Measurements from ENCODE around the gene LPIN2. TPM values are rescaled to one million over a fixed set of nuclear protein-coding genes. Genes with fewer than 3 reads are reported as not detected.

Gene LPIN2
- total RNA-seq, 1 experiment from 2014 or later: 10.7 TPM

DNA sequence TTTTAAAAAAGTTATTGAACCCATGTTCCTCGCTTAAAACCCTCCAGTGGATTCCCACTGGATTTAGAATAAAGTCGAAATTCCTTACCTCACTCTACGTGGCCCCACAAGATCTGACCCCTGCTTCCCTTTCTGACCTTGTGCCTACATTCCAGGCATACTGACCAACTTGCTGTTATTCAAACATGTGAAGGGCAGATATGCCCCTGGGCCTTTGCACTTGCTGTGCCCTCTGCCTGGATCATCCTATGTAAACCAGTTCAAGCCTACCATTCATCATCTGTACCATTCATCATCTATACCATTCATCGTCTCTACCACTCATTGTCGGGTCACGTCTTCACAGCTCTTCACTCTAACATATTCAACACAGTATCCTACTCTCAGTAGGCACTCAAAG is 41.3 kb upstream of the LPIN2 start:
- DNase-seq (ENCODE audit: low read depth, low spot score): no peak
- no peaks in the 10 kb centered on the region for H4K20me1 ChIP-seq (ENCODE audit: insufficient read depth)
- TF ChIP-seq, protein P1, sequence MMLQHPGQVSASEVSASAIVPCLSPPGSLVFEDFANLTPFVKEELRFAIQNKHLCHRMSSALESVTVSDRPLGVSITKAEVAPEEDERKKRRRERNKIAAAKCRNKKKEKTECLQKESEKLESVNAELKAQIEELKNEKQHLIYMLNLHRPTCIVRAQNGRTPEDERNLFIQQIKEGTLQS (IDR thresholded peaks at IDR 0.05): no peak
- TF ChIP-seq POLR2A (IDR thresholded peaks at IDR 0.05; ENCODE audit: borderline replicate concordance, extremely low read depth, insufficient read depth, insufficient read length): no peak
- TF ChIP-seq, protein P2, sequence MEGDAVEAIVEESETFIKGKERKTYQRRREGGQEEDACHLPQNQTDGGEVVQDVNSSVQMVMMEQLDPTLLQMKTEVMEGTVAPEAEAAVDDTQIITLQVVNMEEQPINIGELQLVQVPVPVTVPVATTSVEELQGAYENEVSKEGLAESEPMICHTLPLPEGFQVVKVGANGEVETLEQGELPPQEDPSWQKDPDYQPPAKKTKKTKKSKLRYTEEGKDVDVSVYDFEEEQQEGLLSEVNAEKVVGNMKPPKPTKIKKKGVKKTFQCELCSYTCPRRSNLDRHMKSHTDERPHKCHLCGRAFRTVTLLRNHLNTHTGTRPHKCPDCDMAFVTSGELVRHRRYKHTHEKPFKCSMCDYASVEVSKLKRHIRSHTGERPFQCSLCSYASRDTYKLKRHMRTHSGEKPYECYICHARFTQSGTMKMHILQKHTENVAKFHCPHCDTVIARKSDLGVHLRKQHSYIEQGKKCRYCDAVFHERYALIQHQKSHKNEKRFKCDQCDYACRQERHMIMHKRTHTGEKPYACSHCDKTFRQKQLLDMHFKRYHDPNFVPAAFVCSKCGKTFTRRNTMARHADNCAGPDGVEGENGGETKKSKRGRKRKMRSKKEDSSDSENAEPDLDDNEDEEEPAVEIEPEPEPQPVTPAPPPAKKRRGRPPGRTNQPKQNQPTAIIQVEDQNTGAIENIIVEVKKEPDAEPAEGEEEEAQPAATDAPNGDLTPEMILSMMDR (IDR thresholded peaks at IDR 0.05 in 2 of 3, conservative IDR thresholded peaks at IDR 0.05 in 1 of 3; ENCODE audit: borderline replicate concordance in 1 of 3, insufficient read depth in 1 of 3, low read depth in 2 of 3, low read length in 2 of 3): no peak
- no peak for TF ChIP-seq SRF (IDR thresholded peaks at IDR 0.05; ENCODE audit: low read depth)
- no peak for TF ChIP-seq TCF7L2 (IDR thresholded peaks at IDR 0.05; ENCODE audit: borderline replicate concordance, extremely low read depth, insufficient read depth, insufficient read length)
- TF ChIP-seq, protein P3, sequence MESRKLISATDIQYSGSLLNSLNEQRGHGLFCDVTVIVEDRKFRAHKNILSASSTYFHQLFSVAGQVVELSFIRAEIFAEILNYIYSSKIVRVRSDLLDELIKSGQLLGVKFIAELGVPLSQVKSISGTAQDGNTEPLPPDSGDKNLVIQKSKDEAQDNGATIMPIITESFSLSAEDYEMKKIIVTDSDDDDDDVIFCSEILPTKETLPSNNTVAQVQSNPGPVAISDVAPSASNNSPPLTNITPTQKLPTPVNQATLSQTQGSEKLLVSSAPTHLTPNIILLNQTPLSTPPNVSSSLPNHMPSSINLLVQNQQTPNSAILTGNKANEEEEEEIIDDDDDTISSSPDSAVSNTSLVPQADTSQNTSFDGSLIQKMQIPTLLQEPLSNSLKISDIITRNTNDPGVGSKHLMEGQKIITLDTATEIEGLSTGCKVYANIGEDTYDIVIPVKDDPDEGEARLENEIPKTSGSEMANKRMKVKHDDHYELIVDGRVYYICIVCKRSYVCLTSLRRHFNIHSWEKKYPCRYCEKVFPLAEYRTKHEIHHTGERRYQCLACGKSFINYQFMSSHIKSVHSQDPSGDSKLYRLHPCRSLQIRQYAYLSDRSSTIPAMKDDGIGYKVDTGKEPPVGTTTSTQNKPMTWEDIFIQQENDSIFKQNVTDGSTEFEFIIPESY (IDR thresholded peaks at IDR 0.05; ENCODE audit: extremely low read depth, insufficient replicate concordance, low read length): no peak
- TF ChIP-seq, protein P4, sequence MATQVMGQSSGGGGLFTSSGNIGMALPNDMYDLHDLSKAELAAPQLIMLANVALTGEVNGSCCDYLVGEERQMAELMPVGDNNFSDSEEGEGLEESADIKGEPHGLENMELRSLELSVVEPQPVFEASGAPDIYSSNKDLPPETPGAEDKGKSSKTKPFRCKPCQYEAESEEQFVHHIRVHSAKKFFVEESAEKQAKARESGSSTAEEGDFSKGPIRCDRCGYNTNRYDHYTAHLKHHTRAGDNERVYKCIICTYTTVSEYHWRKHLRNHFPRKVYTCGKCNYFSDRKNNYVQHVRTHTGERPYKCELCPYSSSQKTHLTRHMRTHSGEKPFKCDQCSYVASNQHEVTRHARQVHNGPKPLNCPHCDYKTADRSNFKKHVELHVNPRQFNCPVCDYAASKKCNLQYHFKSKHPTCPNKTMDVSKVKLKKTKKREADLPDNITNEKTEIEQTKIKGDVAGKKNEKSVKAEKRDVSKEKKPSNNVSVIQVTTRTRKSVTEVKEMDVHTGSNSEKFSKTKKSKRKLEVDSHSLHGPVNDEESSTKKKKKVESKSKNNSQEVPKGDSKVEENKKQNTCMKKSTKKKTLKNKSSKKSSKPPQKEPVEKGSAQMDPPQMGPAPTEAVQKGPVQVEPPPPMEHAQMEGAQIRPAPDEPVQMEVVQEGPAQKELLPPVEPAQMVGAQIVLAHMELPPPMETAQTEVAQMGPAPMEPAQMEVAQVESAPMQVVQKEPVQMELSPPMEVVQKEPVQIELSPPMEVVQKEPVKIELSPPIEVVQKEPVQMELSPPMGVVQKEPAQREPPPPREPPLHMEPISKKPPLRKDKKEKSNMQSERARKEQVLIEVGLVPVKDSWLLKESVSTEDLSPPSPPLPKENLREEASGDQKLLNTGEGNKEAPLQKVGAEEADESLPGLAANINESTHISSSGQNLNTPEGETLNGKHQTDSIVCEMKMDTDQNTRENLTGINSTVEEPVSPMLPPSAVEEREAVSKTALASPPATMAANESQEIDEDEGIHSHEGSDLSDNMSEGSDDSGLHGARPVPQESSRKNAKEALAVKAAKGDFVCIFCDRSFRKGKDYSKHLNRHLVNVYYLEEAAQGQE (IDR thresholded peaks at IDR 0.05; ENCODE audit: low read depth): no peak
- no peak for TF ChIP-seq CEBPB (IDR thresholded peaks at IDR 0.05; ENCODE audit: low read depth)
- TF ChIP-seq, protein P5, sequence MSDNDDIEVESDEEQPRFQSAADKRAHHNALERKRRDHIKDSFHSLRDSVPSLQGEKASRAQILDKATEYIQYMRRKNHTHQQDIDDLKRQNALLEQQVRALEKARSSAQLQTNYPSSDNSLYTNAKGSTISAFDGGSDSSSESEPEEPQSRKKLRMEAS (IDR thresholded peaks at IDR 0.05): no peak
- H3K36me3 ChIP-seq (ENCODE audit: control insufficient read depth in 1 of 2, insufficient read depth in 2 of 2, low read length in 2 of 2): no peaks in the 10 kb centered on the region
- H3K79me2 ChIP-seq (ENCODE audit: insufficient read depth, low read length): no peaks in the 10 kb centered on the region
- H2AFZ ChIP-seq (ENCODE audit: low read depth, low read length, poor library complexity, severe bottlenecking): no peak overlapping the region
- H3K27ac ChIP-seq (ENCODE audit: low read depth, low read length): no peak overlapping the region
- no peak for ATAC-seq
- H3K9me2 ChIP-seq (ENCODE audit: insufficient read depth): no peaks in the 10 kb centered on the region
- POLR2A ChIA-PET: no interaction called here
- CTCF ChIA-PET: interaction anchor here (1.5 kb wide), 1 partner anchor 8 kb away, joined by 7 read pairs; no protein-coding TSS in a partner anchor
- peaks cover 0 to 13% of the 10 kb centered on the region in 2 experiments; a peak in 3 of 4 replicates for H3K4me1 ChIP-seq (ENCODE audit: control insufficient read depth in 1 of 2, insufficient read depth in 2 of 2, low read length in 2 of 2)
- RAD21 ChIA-PET (ENCODE audit: low non-redundant PET in 1 of 2, low total read pairs in 2 of 2, uncharacterized antibody in 2 of 2, unreplicated experiment in 2 of 2): no interaction called here
- no peaks in the 10 kb centered on the region for H3K27me3 ChIP-seq (ENCODE audit: insufficient read depth, low read length)
- no peak overlapping the region for H3K4me2 ChIP-seq (ENCODE audit: low read length)
- no peak overlapping the region for H3K4me3 ChIP-seq (replicated peaks in 1 of 2; ENCODE audit: low read depth in 1 of 2, low read length in 2 of 2)
- H3K9ac ChIP-seq (ENCODE audit: low read length): no peak overlapping the region
- H3K9me3 ChIP-seq (ENCODE audit: control insufficient read depth in 1 of 2, insufficient read depth in 1 of 2, low read depth in 1 of 2, low read length in 2 of 2): 0 out of 4 replicates have a peak, but pooled peaks cover 0 to 4% of the 10 kb centered on the region in 2 experiments
- intact Hi-C loops (cut with micrococcal nuclease): no loop called here
- BruUV-seq (replicated peaks): no TSS peak
